ENCODE results near the gene SLC45A2. TPM values are rescaled to one million over a fixed set of nuclear protein-coding genes. Genes with fewer than 3 reads are reported as not detected.

Gene SLC45A2
- total RNA-seq, 1 experiment from 2014 or later: not detected

GRCh38 chr5:33981408-33982162, 2.9 kb downstream of the SLC45A2 start:
- H3K4me2 ChIP-seq (ENCODE audit: insufficient read depth, insufficient read length, low read length): no peak overlapping the region
- no peak overlapping the region for H3K14ac ChIP-seq (ENCODE audit: insufficient read depth, low read length)
- H3K9me3 ChIP-seq (ENCODE audit: control insufficient read depth, low read depth, low read length): peaks cover 8% of the 10 kb centered on the region
- H3K79me2 ChIP-seq (ENCODE audit: insufficient read depth, low read length): no peaks in the 10 kb centered on the region
- Mint-ChIP-seq H3K36me3 (ENCODE audit: insufficient read depth in 1 of 3, low read depth in 3 of 3) (peaks cover 0 to 3% (median 0%) of the 10 kb centered on the region in 3 experiments; a peak in 1 of 7 replicates), H3K27me3 (ENCODE audit: low read depth) (no peaks in the 10 kb centered on the region), H3K4me3 (no peak overlapping the region), H3K27ac (no peak overlapping the region), H3K4me1 (peaks cover 32 to 39% of the 10 kb centered on the region in 2 experiments), H3K9me3 (no peaks in the 10 kb centered on the region)
- no peak overlapping the region for H2BK120ac ChIP-seq (ENCODE audit: low read depth, low read length, poor library complexity, severe bottlenecking)
- no peak overlapping the region for H3K27ac ChIP-seq (ENCODE audit: insufficient read length, low read depth, low read length)
- H3K18ac ChIP-seq (ENCODE audit: insufficient read length, low read depth, low read length): no peak overlapping the region
- H2AK5ac ChIP-seq (ENCODE audit: insufficient read length, low read length): no peak overlapping the region
- H2AFZ ChIP-seq (ENCODE audit: low read length): no peak overlapping the region
- H3K27me3 ChIP-seq (ENCODE audit: insufficient read depth, low read length): no peaks in the 10 kb centered on the region
- peaks cover 8% of the 10 kb centered on the region; the same call in 1 of the 2 replicates for H3K4me1 ChIP-seq (ENCODE audit: insufficient read depth, low read length)
- H3K79me1 ChIP-seq (ENCODE audit: insufficient read depth, low read depth, low read length, poor library complexity, severe bottlenecking): no peaks in the 10 kb centered on the region
- no peak overlapping the region for H3T11ph ChIP-seq (ENCODE audit: low read length)
- H2BK20ac ChIP-seq (ENCODE audit: low read depth, low read length, poor library complexity, severe bottlenecking): no peak overlapping the region
- H3K9ac ChIP-seq (ENCODE audit: extremely low read depth, insufficient read length, low read length): no peak overlapping the region
- no peak for TF ChIP-seq CTCF (conservative IDR thresholded peaks at IDR 0.05)
- no peak overlapping the region for H2BK15ac ChIP-seq (ENCODE audit: low read depth, low read length)
- no peaks in the 10 kb centered on the region for H4K20me1 ChIP-seq (ENCODE audit: control insufficient read depth, insufficient read depth, insufficient read length)
- no peak overlapping the region for H3K56ac ChIP-seq (ENCODE audit: insufficient read length, low read depth, low read length)
- no peak overlapping the region for H2BK5ac ChIP-seq (ENCODE audit: insufficient read length, low read length)
- H2BK12ac ChIP-seq (ENCODE audit: insufficient read length, low read depth, low read length): no peak overlapping the region
- no peak overlapping the region for H4K8ac ChIP-seq (replicated peaks; ENCODE audit: insufficient read length, low read depth, low read length)
- H3K23ac ChIP-seq (ENCODE audit: insufficient read length, low read depth, low read length): no peak overlapping the region
- no peak overlapping the region for H3K4ac ChIP-seq (ENCODE audit: low read depth, low read length)
- H4K5ac ChIP-seq (ENCODE audit: insufficient read length, low read depth, low read length): no peak overlapping the region
- H4K91ac ChIP-seq (ENCODE audit: insufficient read length, low read depth, low read length): no peak overlapping the region
- DNase-seq: no peak
- H3K23me2 ChIP-seq (ENCODE audit: insufficient read length, low read depth, low read length, poor library complexity, severe bottlenecking): no peaks in the 10 kb centered on the region
- no CpG with 5 or more reads among the region's 8 CpGs for WGBS (ENCODE audit: extremely low coverage, insufficient read length, low lambda C conversion rate)
